KOPT-K1 (cell line): ENCODE results near the gene BORCS8.
"Not testable (repeated sequence)": the region's sequence is repeated elsewhere in the genome, so short reads cannot be mapped to it uniquely, and the experiment has no call there.

Experiments
- H3K27ac ChIP-seq: fragments of 200-600 bp; sonication (generic); 2 replicates; pipeline ENCODE4 v1.5.1; 2016; ENCODE audit warnings: antibody characterized with exemption, mild to moderate bottlenecking, low read depth, low read length; ENCODE audit not compliant: poor library complexity, severe bottlenecking
- H3K36me3 ChIP-seq: fragments of 200-600 bp; sonication (generic); 2 replicates; pipeline ENCODE4 v1.5.1; 2017; ENCODE audit warnings: antibody characterized with exemption, mild to moderate bottlenecking, low read length, moderate library complexity; ENCODE audit not compliant: insufficient read depth
- H3K9me3 ChIP-seq: fragments of 200-600 bp; sonication (generic); 2 replicates; pipeline ENCODE4 v1.5.1; 2017; ENCODE audit warnings: antibody characterized with exemption, low read length, mild to moderate bottlenecking; ENCODE audit not compliant: insufficient read depth, poor library complexity, severe bottlenecking

Gene BORCS8

GRCh38 chr19:19135713-19136112 lies 56.2 kb downstream of the BORCS8 start:
- H3K27ac ChIP-seq, result not testable (repeated sequence)
- Histone ChIP-seq H3K36me3 (peaks cover 13% of the 10 kb centered on the region; the same call in 1 of the 2 replicates), H3K9me3 (peaks cover 12% of the 10 kb centered on the region)

- H3K36me3 ChIP-seq, result peaks cover 13% of the 10 kb centered on the region; the same call in 1 of the 2 replicates
- no peak overlapping the region for H3K27ac ChIP-seq
- peaks cover 12% of the 10 kb centered on the region for H3K9me3 ChIP-seq
These were observed 57.2 kb downstream of the BORCS8 start for GRCh38 chr19:19134687-19135158.

- no peak overlapping the region for H3K27ac ChIP-seq
- peaks cover 12% of the 10 kb centered on the region for H3K9me3 ChIP-seq
These were observed 58.0 kb downstream of the BORCS8 start for GRCh38 chr19:19133985-19134384.

GRCh38 chr19:19132912-19133311 lies 59.0 kb downstream of the BORCS8 start:
- Histone ChIP-seq H3K27ac (no peak overlapping the region), H3K36me3 (peaks cover 18% of the 10 kb centered on the region; the same call in 1 of the 2 replicates), H3K9me3 (peaks cover 12% of the 10 kb centered on the region)

More at GRCh38 chr19:19133985-19134384, 58.0 kb downstream of the BORCS8 start:
- peaks cover 13% of the 10 kb centered on the region; the same call in 1 of the 2 replicates for H3K36me3 ChIP-seq

- Histone ChIP-seq H3K36me3 (peaks cover 18% of the 10 kb centered on the region; the same call in 1 of the 2 replicates), H3K9me3 (peaks cover 12% of the 10 kb centered on the region), H3K27ac (no peak overlapping the region)
These were observed 60.0 kb downstream of the BORCS8 start for GRCh38 chr19:19131989-19132388.
